HL-60/S4 (cell line): Measurements from ENCODE around the gene LOXL1.

Source experiments
- in situ Hi-C: fragments of 300-500 bp; cut with MboI; formaldehyde crosslinking; loops from 2 replicates; pipeline ENCODE4 v1.14.3; 2022; ENCODE audit warnings: low sequenced_read_pairs

Gene LOXL1, protein sequence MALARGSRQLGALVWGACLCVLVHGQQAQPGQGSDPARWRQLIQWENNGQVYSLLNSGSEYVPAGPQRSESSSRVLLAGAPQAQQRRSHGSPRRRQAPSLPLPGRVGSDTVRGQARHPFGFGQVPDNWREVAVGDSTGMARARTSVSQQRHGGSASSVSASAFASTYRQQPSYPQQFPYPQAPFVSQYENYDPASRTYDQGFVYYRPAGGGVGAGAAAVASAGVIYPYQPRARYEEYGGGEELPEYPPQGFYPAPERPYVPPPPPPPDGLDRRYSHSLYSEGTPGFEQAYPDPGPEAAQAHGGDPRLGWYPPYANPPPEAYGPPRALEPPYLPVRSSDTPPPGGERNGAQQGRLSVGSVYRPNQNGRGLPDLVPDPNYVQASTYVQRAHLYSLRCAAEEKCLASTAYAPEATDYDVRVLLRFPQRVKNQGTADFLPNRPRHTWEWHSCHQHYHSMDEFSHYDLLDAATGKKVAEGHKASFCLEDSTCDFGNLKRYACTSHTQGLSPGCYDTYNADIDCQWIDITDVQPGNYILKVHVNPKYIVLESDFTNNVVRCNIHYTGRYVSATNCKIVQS

GRCh38 chr15:73926219-73927002, at the start of gene LOXL1:
TSS of gene LOXL1 (plus strand) at chr15:73926462. CDS start at chr15:73926784, 322 bp downstream.
- in situ Hi-C loops = no loop called here

DNA sequence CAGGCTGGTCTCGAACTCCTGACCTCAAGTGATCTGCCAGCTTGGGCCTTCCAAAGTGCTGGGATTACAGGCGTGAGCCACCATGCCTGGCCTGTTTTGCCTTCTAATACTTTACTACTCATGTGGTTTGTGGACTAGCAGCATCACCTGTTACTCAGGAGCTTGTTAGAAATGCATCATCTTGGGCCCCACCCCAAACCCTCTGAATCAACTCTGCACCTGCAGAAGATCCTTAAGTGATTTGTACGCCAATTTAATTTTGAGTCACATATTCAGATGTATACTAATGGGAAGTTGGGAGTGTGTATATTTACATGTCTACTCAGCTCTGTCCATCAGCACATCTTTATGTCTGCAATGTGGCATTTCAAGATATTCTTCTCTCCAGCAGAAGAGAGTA, 46.8 kb upstream of the LOXL1 start:
- in situ Hi-C loops = no loop called here

GRCh38 chr15:73881579-73882320, 44.5 kb upstream of the LOXL1 start:
- in situ Hi-C loops = no loop called here

GRCh38 chr15:73882761-73883419, 43.4 kb upstream of the LOXL1 start:
- in situ Hi-C loops = no loop called here

DNA sequence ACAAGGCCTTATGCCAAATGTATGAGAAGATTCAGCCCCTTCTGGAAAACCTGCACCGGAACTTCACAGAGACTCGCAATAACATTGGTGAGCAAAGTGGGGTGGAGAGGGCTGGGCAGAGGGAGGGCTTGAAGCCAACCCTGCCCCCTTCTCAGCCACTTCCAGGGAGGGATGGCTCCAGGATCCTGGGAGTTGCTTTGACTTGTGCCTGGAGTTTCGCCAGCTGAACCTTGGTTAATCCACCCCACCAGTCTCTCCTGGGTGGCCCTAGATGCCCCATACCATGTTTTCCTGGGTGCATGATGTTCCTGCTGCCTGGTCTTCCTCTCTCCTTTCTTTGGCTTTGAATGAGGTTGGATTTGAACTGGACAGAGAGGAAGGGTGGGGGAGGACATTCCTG, 42.1 kb upstream of the LOXL1 start:
- in situ Hi-C loops = no loop called here

DNA sequence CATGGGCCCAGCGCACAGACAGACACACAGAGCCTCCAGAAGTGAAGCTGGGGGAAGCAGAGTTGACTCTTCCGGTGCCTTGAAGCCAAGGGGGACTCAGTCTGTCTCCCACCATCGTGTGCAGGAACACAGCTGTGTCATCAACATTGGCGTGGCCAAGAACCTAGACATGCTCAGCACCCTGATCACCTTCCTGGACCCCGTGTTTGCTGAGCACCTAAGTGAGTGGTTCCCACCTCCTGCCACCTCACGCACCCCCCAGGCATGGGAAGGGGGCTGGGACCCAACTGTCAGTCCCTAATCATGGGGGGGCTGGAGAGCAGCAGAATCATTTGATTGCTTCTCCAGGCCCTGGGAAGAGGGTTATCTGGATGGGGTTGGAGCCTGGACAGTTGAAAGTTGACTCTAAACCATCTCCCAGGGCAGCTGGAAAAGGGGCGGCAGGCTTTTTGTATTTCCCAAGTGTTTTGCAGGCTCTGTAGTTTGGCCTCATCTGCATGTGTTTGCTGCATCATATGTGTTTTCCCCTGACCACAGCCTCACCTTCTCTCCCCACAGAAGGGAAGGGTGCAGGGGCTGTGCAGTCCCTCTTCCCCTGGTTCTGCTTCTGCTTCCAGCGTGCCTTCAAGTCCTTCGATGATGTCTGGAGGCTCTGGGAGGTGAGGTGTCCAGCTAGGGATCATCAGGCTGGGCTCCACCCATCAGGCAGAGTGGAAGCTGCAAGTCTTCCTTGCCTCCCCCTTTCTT, 40.1 kb upstream of the LOXL1 start:
- in situ Hi-C loops = no loop called here

- in situ Hi-C loops = no loop called here
These were observed 39.4 kb upstream of the LOXL1 start for GRCh38 chr15:73886717-73887345.

GRCh38 chr15:73887481-73887880, 38.8 kb upstream of the LOXL1 start:
- in situ Hi-C loops = no loop called here

- in situ Hi-C loops = no loop called here
These were observed 37.8 kb upstream of the LOXL1 start for GRCh38 chr15:73888224-73889041.

GRCh38 chr15:73889053-73889761, 37.1 kb upstream of the LOXL1 start:
- in situ Hi-C loops = no loop called here

GRCh38 chr15:73889762-73890124, 36.5 kb upstream of the LOXL1 start:
- in situ Hi-C loops = no loop called here

GRCh38 chr15:73891328-73892315, 34.6 kb upstream of the LOXL1 start:
- in situ Hi-C loops = no loop called here

DNA sequence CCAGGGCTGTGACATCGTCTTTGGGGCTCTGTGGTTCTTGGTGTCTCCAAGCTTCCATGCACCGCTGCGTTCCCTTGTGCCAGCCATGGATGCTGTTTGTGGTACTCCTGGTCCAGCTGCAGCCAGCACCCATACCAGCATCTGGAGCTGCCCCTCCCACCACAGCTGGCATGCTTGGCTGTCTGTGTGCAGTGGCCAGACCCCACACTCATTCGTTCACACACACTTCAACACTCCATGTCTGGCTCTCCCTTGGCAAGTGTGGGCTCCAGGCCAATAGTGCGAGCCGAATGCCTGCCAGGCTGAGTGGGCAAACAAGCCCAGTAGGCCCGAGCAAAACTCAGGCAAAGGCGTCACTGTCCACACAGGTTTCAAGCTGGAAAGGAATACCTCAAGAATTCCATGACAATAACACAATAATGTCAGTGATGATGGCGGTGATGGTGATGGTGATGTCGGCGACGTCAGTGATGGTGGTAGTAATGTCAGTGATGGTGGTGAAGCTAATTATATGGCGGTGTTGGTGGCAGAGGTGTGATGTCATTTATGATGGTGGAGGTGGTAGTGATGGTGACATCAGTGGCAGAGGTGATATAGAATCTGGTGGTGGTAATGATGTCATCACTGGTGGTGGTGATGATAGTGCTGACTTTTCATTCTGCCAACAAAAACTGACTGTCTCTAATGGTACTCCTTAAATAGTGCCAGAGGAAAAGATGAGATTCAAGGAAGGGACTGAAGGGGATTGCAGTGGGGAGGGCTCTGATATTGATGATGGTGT, 33.6 kb upstream of the LOXL1 start:
- in situ Hi-C loops = no loop called here

DNA sequence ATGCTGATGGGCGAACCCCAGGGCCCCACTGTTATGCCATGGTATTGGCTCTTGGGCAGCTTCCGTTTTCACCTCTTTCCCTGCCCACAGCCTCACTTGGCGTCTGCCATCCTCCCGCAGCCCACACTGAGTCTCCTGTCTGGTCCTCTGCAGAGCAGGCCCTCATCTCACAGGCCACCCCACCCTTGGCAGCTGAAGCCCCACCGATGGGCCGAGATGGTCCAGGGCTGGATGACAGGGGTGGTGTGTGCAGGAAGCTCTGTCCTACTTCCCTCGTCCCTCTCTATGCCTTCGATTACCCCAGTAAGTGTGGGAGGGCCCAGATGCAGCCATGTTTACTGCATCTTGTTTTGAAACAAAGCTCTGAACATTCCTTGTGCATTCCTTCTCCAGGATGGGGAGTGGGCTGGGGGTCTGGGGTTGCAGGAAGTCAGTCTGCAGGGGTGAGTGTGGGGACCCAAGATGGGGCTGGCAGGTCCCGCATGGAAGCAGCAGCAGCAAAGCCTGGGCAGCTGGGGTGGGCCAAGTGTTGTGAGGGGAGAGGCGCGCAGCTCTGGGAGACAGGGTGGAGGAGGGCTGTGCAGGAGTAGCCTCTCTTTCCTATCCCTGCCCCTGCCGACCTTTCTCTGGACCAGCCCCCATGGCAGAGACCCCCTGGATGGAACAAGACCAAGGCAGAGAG, 32.0 kb upstream of the LOXL1 start:
- in situ Hi-C loops = no loop called here

GRCh38 chr15:73897441-73898261, 28.6 kb upstream of the LOXL1 start:
- in situ Hi-C loops = no loop called here
